ENCODE data around the gene MALSU1.

DNA sequence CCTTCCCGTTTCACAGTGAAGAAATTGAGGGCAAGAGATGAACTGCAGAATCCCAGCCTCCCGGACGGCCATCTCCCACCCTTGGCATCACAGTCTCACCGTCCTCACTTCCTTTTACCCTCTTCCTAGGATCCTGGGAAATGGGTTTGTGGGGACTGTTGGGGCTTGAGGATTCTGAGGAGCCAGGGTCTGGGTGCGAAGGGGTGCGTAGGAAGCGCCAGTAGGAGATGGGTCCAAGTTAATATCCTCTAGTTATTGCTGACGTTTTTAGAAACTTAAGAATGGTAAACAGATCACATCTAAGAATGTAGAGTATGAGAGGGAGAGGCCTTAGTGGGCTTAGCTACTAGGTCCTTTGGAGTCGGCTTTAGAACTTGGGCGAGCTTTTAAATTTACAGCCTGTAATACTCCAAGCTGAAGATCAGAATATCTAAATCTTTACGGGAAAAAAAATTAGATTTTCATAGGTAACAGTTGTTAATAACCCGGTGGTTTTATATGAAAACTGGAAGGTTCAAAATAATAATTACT, 696 bp downstream of the MALSU1 start:
- no peak for TF ChIP-seq CTCF (IDR thresholded peaks at IDR 0.05; ENCODE audit: low read length)
- TF ChIP-seq EZH2 (IDR thresholded peaks at IDR 0.05; ENCODE audit: borderline replicate concordance, low read length), result no peak
